Measurements from ENCODE around the gene SH2D5.

The SH2D5 gene

DNA sequence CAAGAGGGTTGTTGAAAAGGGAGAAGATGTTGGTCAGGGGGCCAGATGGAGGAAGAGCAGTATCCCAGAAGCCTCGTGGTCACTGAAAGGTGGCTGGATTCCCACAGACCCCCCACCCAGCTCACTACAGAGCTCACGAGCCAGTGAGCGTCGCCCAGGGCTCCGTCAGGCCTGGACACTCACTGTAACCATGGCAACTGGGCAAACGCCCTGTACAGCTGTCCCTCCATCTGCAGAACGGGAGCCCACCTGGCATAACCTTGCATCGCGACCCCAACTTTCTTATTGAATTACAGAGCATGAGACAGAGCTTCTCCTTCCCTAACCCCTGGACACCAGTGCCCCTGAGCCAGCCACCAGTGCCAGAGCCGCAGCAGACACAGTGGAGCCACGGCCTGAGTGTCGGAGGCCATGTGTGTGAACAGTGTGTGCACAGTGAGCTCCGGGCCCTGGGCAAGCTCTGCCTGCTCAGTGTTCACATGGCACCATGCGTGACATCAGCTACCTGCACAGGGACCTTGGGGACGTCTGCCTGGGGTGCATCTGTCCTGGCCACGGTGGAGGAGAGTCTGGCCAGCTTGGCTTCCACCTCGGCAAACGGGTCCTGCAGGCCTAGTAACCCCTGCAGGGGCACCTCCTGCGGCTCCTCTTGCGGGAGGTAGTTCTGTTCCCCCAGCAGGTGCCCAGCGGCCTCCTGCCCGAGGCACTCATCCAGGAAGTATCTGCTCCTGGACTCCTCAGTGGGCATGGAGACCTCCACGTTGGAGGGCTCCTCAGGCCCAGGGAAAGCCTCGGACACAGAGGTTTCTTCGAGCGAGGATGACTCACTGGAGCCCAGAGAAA is 45.4 kb downstream of the SH2D5 start:
- no peaks in the 10 kb centered on the region for H3K36me3 ChIP-seq (ENCODE audit: control insufficient read depth, insufficient read depth, low read length)
- 91 to 94% methylated on average over 22 to 23 of the region's 26 CpGs for WGBS, 2 experiments (ENCODE audit: insufficient coverage in 2 of 2)
- no peak overlapping the region for H3K4me3 ChIP-seq (ENCODE audit: extremely low read depth, insufficient read depth, low read length, poor library complexity, severe bottlenecking)
- no peaks in the 10 kb centered on the region for H3K4me1 ChIP-seq (ENCODE audit: control insufficient read depth, insufficient read depth, low read length, poor library complexity, severe bottlenecking)
- H3K9me3 ChIP-seq (ENCODE audit: control insufficient read depth, low read length), result no peaks in the 10 kb centered on the region
- H3K27ac ChIP-seq (ENCODE audit: low read depth, low read length, severe bottlenecking), result no peak overlapping the region

DNA sequence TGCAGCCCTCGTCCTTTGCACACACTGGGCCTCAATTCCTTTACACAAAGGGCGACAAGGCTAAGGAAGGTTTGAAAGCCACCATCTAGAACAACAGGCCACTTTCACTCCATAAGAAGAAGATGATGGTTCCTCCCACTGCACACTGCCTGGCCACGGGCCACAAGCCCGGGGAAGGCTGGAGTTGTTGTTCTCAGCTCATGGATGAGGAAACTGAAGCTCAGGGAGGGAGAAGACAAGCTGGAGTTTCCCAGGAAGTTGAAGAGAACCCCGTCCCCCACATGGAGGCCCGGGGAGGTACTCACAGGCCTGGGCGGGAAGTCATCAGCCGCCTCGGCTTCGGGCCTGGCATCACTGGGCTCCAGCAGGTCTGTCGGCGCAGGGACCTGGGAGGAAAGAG is 46.8 kb downstream of the SH2D5 start:
- Histone ChIP-seq H3K27ac (ENCODE audit: low read depth, low read length, severe bottlenecking) (no peak overlapping the region), H3K4me1 (ENCODE audit: control insufficient read depth, insufficient read depth, low read length, poor library complexity, severe bottlenecking) (no peaks in the 10 kb centered on the region), H3K36me3 (ENCODE audit: control insufficient read depth, insufficient read depth, low read length) (no peaks in the 10 kb centered on the region), H3K4me3 (ENCODE audit: extremely low read depth, insufficient read depth, low read length, poor library complexity, severe bottlenecking) (no peak overlapping the region), H3K9me3 (ENCODE audit: control insufficient read depth, low read length) (no peaks in the 10 kb centered on the region)
- 96 to 100% methylated on average over 3 to 4 of the region's 12 CpGs for WGBS, 2 experiments (ENCODE audit: insufficient coverage in 2 of 2)

DNA sequence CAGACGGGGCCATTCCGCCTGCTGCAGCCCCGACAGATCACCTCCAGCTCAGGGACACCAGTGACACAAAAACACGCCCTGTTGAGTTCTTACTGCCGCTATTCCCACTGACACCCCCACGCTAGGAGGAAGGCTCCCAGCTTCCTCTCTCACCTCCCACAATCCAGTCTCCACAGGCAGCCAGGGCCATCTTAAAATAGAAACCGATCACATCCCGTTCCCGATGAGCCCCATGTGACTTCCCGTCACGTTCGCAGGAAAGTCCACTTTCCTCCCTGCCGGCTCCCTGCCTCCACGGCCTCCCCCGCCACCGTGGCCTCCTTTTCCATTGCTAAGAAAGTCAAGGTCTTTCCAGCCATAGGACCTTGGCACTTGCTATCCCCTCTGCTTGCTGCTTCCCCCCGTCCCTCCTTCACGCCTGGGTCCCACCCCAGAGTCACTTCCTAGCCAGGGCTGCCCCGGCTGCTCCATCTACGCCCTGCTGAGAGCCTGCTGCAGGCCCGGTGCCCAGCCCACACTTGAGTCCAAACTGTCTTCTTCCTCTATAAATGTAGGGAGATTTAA is 47.3 kb downstream of the SH2D5 start:
- 84 to 93% methylated on average over 17 to 19 of the region's 21 CpGs for WGBS, 2 experiments (ENCODE audit: insufficient coverage in 2 of 2)
- Histone ChIP-seq H3K4me3 (ENCODE audit: extremely low read depth, insufficient read depth, low read length, poor library complexity, severe bottlenecking) (no peak overlapping the region), H3K9me3 (ENCODE audit: control insufficient read depth, low read length) (no peaks in the 10 kb centered on the region), H3K4me1 (ENCODE audit: control insufficient read depth, insufficient read depth, low read length, poor library complexity, severe bottlenecking) (no peaks in the 10 kb centered on the region), H3K27ac (ENCODE audit: low read depth, low read length, severe bottlenecking) (no peak overlapping the region), H3K36me3 (ENCODE audit: control insufficient read depth, insufficient read depth, low read length) (no peaks in the 10 kb centered on the region)

DNA sequence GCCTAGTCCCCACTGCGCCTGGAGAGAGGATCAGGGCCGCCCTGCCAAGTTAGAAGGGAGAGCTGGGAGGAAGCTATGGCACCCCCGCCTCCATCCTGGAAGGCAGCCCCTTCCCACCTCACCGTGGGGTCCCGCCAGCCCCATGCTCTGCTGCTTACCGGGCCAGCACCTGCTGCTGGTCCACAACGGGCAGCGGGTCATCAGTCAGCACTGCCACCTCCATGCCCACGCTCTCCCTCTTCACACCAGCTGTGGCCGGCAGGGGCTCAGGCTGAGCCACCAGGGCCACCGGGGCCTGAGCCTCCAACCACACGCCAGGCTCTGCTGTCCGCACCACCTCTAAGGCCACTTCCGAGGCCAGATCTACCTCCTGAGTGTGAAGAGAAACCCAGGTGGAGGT is 47.9 kb downstream of the SH2D5 start:
- Histone ChIP-seq H3K4me3 (ENCODE audit: extremely low read depth, insufficient read depth, low read length, poor library complexity, severe bottlenecking) (no peak overlapping the region), H3K9me3 (ENCODE audit: control insufficient read depth, low read length) (no peaks in the 10 kb centered on the region), H3K36me3 (ENCODE audit: control insufficient read depth, insufficient read depth, low read length) (no peaks in the 10 kb centered on the region), H3K4me1 (ENCODE audit: control insufficient read depth, insufficient read depth, low read length, poor library complexity, severe bottlenecking) (no peaks in the 10 kb centered on the region), H3K27ac (ENCODE audit: low read depth, low read length, severe bottlenecking) (no peak overlapping the region)
- 88 to 95% methylated on average over 6 to 10 of the region's 14 CpGs for WGBS, 2 experiments (ENCODE audit: insufficient coverage in 2 of 2)

DNA sequence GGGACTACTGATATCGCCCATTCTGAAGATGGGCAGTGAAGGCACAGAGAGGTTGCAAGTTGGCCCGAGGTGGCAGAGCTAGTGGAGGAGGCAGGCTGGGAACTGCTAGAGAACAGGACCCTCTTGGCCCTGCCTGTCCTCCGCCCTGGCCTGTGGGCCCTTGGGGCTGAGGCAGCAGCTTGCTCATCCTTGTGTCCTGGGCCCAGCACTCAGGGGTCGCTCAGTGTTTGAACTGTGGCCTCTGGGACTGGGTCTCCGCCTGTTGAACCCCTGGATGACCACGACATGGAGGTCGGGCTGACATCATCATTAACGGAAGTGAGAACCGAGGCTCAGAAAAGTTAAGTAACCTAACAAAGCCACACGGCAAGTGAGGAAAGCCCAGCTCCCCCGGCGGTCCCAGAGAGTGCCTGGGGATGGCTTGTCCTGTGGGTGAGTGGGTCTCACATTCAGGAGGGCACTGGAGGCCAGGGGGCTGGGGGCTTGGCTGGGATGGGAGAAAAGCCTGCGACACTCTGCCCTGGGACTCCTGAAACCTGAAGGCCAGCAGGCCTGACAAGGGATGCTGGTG is 48.4 kb downstream of the SH2D5 start:
- Histone ChIP-seq H3K4me1 (ENCODE audit: control insufficient read depth, insufficient read depth, low read length, poor library complexity, severe bottlenecking) (no peaks in the 10 kb centered on the region), H3K27ac (ENCODE audit: low read depth, low read length, severe bottlenecking) (no peak overlapping the region), H3K36me3 (ENCODE audit: control insufficient read depth, insufficient read depth, low read length) (no peaks in the 10 kb centered on the region), H3K4me3 (ENCODE audit: extremely low read depth, insufficient read depth, low read length, poor library complexity, severe bottlenecking) (no peak overlapping the region), H3K9me3 (ENCODE audit: control insufficient read depth, low read length) (no peaks in the 10 kb centered on the region)
- WGBS, 2 experiments (ENCODE audit: insufficient coverage in 2 of 2), result 90 to 91% methylated on average over 13 of the region's 13 CpGs

DNA sequence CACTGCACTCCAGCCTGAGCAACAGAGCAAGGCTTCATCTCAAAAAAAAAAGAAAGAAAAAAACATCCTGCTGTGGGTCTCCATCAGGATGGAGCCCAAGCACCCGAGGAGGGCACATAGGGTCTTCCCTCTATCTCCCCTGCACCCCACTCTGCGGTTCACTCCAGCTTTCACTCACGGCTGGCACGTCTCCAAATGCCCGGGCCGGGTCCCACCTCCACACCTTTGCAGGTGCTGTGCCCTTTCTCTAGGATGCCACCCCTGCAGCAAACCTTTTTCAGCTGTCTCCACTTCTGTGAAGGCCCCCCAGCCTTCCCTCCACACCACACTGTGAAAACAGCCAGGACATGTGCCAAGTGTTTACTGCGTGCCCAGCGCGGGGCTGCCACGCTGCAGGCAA is 48.9 kb downstream of the SH2D5 start:
- 91 to 98% methylated on average over 7 to 10 of the region's 10 CpGs for WGBS, 2 experiments (ENCODE audit: insufficient coverage in 2 of 2)
- no peak overlapping the region for H3K27ac ChIP-seq (ENCODE audit: low read depth, low read length, severe bottlenecking)

DNA sequence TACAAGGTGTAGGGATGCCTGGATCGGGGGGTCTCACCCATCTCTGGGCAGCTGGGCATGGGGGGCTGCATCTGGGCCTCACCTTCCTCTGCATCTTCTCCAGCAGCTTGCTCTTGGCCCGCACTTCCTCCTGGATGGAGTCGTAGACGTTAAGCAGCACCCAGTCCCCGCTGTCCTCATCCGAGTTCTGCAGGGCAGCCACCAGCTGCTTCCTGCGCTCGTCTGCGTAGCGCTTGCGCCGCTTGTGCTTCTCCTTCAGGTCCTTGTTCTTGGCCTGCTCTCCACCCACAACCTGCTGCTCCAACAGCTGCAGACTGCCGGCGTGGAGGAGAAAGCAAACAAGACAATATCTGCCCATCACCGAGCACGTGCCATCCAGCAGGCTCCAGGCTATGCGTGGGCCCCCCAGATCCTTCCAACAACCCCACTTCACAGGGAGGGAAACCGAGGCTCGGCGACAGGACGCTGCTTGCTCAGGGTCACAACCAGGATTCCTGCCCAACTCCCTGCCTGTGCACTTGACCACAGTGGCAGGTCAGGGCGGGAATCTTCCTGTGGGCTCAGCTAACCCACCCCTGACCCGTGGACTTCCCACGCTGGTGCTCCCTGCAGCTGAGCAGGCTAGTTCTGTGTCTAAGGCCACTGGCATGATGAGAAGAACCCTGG is 49.8 kb downstream of the SH2D5 start:
- no peaks in the 10 kb centered on the region for H3K36me3 ChIP-seq (ENCODE audit: control insufficient read depth, insufficient read depth, low read length)

More for the DNA sequence above, 48.9 kb downstream of the SH2D5 start:
- H3K4me3 ChIP-seq (ENCODE audit: extremely low read depth, insufficient read depth, low read length, poor library complexity, severe bottlenecking), result no peak overlapping the region
- no peaks in the 10 kb centered on the region for H3K36me3 ChIP-seq (ENCODE audit: control insufficient read depth, insufficient read depth, low read length)
- no peaks in the 10 kb centered on the region for H3K4me1 ChIP-seq (ENCODE audit: control insufficient read depth, insufficient read depth, low read length, poor library complexity, severe bottlenecking)
- no peaks in the 10 kb centered on the region for H3K9me3 ChIP-seq (ENCODE audit: control insufficient read depth, low read length)

DNA sequence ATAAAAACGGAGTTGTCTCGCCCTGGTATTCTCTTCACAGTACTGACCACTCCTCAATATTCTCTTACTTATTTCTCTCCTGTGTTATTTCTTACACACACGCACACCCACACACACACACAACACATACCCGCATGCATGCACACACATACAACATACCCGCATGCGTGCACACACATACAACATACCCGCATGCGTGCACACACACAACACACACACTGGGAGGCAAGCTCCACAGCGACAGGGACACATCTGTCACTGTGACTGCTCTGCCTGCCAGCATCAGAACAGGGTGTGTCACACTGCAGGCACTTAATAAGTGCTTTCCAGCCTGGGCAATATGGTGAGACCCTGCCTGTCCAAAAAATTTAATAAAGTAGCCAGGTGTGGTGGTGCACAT is 50.5 kb downstream of the SH2D5 start:
- Histone ChIP-seq H3K27ac (ENCODE audit: low read depth, low read length, severe bottlenecking) (no peak overlapping the region), H3K4me1 (ENCODE audit: control insufficient read depth, insufficient read depth, low read length, poor library complexity, severe bottlenecking) (no peaks in the 10 kb centered on the region), H3K4me3 (ENCODE audit: extremely low read depth, insufficient read depth, low read length, poor library complexity, severe bottlenecking) (no peak overlapping the region), H3K36me3 (ENCODE audit: control insufficient read depth, insufficient read depth, low read length) (no peaks in the 10 kb centered on the region), H3K9me3 (ENCODE audit: control insufficient read depth, low read length) (no peaks in the 10 kb centered on the region)
- 85 to 89% methylated on average over 2 to 9 of the region's 9 CpGs for WGBS, 2 experiments (ENCODE audit: insufficient coverage in 2 of 2)

More for the DNA sequence above, 49.8 kb downstream of the SH2D5 start:
- H3K27ac ChIP-seq (ENCODE audit: low read depth, low read length, severe bottlenecking), result no peak overlapping the region
- H3K4me3 ChIP-seq (ENCODE audit: extremely low read depth, insufficient read depth, low read length, poor library complexity, severe bottlenecking), result no peak overlapping the region
- H3K4me1 ChIP-seq (ENCODE audit: control insufficient read depth, insufficient read depth, low read length, poor library complexity, severe bottlenecking), result no peaks in the 10 kb centered on the region
- no peaks in the 10 kb centered on the region for H3K9me3 ChIP-seq (ENCODE audit: control insufficient read depth, low read length)
- 92 to 94% methylated on average over 15 to 22 of the region's 24 CpGs for WGBS, 2 experiments (ENCODE audit: insufficient coverage in 2 of 2)

DNA sequence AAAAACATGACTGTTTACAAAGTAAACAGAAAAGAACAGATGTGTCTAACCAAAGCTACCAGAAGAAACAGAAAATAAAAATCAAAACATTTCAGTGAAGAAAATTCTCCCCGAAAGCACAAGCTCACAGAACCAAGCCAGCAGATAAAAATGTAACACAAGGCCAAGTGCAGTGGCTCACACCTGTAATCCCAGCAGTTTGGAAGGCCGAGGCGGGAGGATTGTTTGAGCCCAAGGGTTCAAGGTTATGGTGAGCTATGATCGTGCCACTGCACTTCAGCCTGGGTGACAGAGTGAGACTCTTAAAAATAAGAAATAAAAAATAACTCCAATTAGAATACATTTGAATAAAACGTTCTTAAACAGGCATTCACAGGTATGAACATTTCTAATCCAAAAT is 52.2 kb downstream of the SH2D5 start:
- H3K36me3 ChIP-seq (ENCODE audit: control insufficient read depth, insufficient read depth, low read length), result no peaks in the 10 kb centered on the region
- 84 to 90% methylated on average over 3 of the region's 5 CpGs for WGBS, 2 experiments (ENCODE audit: insufficient coverage in 2 of 2)
- no peaks in the 10 kb centered on the region for H3K4me1 ChIP-seq (ENCODE audit: control insufficient read depth, insufficient read depth, low read length, poor library complexity, severe bottlenecking)
- H3K4me3 ChIP-seq (ENCODE audit: extremely low read depth, insufficient read depth, low read length, poor library complexity, severe bottlenecking), result no peak overlapping the region
- no peaks in the 10 kb centered on the region for H3K9me3 ChIP-seq (ENCODE audit: control insufficient read depth, low read length)
- H3K27ac ChIP-seq (ENCODE audit: low read depth, low read length, severe bottlenecking), result no peak overlapping the region

DNA sequence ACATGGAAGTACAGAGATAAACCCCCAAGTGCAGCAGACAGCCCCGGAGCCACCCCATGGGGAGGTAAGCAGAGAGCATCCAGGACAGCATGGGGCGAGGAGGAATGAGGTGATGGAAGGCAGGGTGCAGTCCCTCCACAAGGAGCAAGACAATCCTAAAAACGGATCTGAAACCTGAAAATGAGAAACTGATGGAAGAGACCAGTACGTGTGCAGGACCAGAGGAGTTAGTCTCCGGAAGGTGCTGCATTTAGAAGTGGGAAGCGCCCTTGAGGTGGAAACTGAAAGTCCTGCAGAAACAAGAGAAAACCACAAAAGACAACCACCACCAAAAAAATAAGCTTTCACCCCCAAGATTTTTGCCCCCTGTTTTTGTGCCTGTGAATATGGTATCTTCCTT is 53.9 kb downstream of the SH2D5 start:
- H3K9me3 ChIP-seq (ENCODE audit: control insufficient read depth, low read length), result no peaks in the 10 kb centered on the region
- no peak overlapping the region for H3K4me3 ChIP-seq (ENCODE audit: extremely low read depth, insufficient read depth, low read length, poor library complexity, severe bottlenecking)
- H3K36me3 ChIP-seq (ENCODE audit: control insufficient read depth, insufficient read depth, low read length), result no peaks in the 10 kb centered on the region
- H3K27ac ChIP-seq (ENCODE audit: low read depth, low read length, severe bottlenecking), result no peak overlapping the region
- WGBS, 2 experiments (ENCODE audit: insufficient coverage in 2 of 2), result 73 to 96% methylated on average over 5 to 6 of the region's 6 CpGs
- no peaks in the 10 kb centered on the region for H3K4me1 ChIP-seq (ENCODE audit: control insufficient read depth, insufficient read depth, low read length, poor library complexity, severe bottlenecking)

Data from mesodermal cell (in vitro differentiated cells).